Gastroesophageal sphincter (tissue), 4 donors: ENCODE data around the gene PTPN6. TPM values are rescaled to one million over a fixed set of nuclear protein-coding genes. Genes with fewer than 3 reads are reported as not detected.

Experiments used
- ATAC-seq: fragments of 150-250 bp; one replicate; pipeline ENCODE4 v1.9.1; 2016; ENCODE audit warnings: mild to moderate bottlenecking, moderate library complexity
- H3K27ac ChIP-seq, 4 donors: fragments of 200-600 bp; sonication (generic) in 3 of 4; 1 replicate in 3 of 4; 2 replicates in 1 of 4; pipeline ENCODE4 v1.5.1; 2016 to 2019
- H3K27me3 ChIP-seq: fragments of 200-600 bp; sonication (generic); one replicate; pipeline ENCODE4 v1.5.1; 2019
- H3K36me3 ChIP-seq, 2 donors: fragments of 200-600 bp; sonication (generic); one replicate each; pipeline ENCODE4 v1.5.1; 2019; ENCODE audit warnings: control low read depth in 1 of 2
- H3K4me1 ChIP-seq, 3 donors: fragments of 200-600 bp; sonication (generic); 1 replicate in 2 of 3; 2 replicates in 1 of 3; pipeline ENCODE4 v1.5.1; 2016 to 2019; ENCODE audit warnings: control low read depth in 2 of 3
- H3K4me3 ChIP-seq, 2 donors: fragments of 200-600 bp; sonication (generic); one replicate each; pipeline ENCODE4 v1.5.1; 2019; ENCODE audit warnings: mild to moderate bottlenecking in 1 of 2, moderate library complexity in 1 of 2
- H3K9me3 ChIP-seq, 3 donors: fragments of 200-600 bp; sonication (generic); one replicate each; pipeline ENCODE4 v1.5.1; 2017 to 2019; ENCODE audit warnings: control low read depth in 2 of 3
- CTCF ChIP-seq, 4 experiments: fragments of 200-600 bp in 2 of 4; fragments of 450-650 bp in 2 of 4; sonication (generic) in 1 of 4; IDR thresholded peaks; one replicate each; pipeline ENCODE4 v1.5.1; 2017 to 2019; ENCODE audit warnings: antibody characterized with exemption in 4 of 4, mild to moderate bottlenecking in 2 of 4, moderate library complexity in 2 of 4
- EP300 ChIP-seq: sonication (generic); formaldehyde crosslinking; IDR thresholded peaks from one replicate; pipeline ENCODE4 v1.6.1; 2017; ENCODE audit warnings: antibody characterized with exemption, mild to moderate bottlenecking
- POLR2A ChIP-seq, 2 donors: fragments of 450-650 bp; IDR thresholded peaks; one replicate each; pipeline ENCODE4 v1.6.1; 2017; ENCODE audit warnings: antibody characterized with exemption in 2 of 2, mild to moderate bottlenecking in 2 of 2, moderate library complexity in 1 of 2
- POLR2AphosphoS5 ChIP-seq: sonication (generic); formaldehyde crosslinking; IDR thresholded peaks from one replicate; pipeline ENCODE4 v1.6.1; 2017; ENCODE audit warnings: antibody characterized with exemption
- WGBS, 2 donors: methylation state at CpG; one replicate each; pipeline ENCODE4 v1.1.5; 2018; ENCODE audit warnings: low coverage in 1 of 2; 5-methylcytosine and 5-hydroxymethylcytosine counted together
- small RNA-seq, 4 donors: library from RNA; depleted of rRNA; stranded (forward); fragments of <200 nt; gene quantifications; one replicate each; pipeline ENCODE3, GENCODE V24; 2016
- total RNA-seq, 4 donors: library from RNA; depleted of rRNA; stranded (reverse); fragments of >200 nt; gene quantifications; one replicate each; pipeline ENCODE4 v1.1.0, GENCODE V29; 2016

The PTPN6 gene
- total RNA-seq, 4 donors from 2014 or later: 2.6 to 15.9 (median 7.5) TPM

- Histone ChIP-seq H3K27ac (no peak overlapping the region), H3K4me3 (no peak overlapping the region), H3K4me1 (no peaks in the 10 kb centered on the region), H3K9me3 (no peaks in the 10 kb centered on the region), H3K36me3 (peaks cover 0 to 27% of the 10 kb centered on the region in 2 donors), H3K27me3 (no peaks in the 10 kb centered on the region)
- no peak for ATAC-seq
- 84 to 91% methylated on average over 2 to 3 of the region's 3 CpGs for WGBS, 2 donors
- no peak for TF ChIP-seq POLR2AphosphoS5
- no peak for TF ChIP-seq POLR2A (IDR thresholded peaks at IDR 0.05)
- TF ChIP-seq EP300: no peak
Measured at GRCh38 chr12:7006639-7007038, 55.5 kb downstream of the PTPN6 start.

GRCh38 chr12:7008864-7009263 is 57.7 kb downstream of the PTPN6 start:
- H3K36me3 ChIP-seq: peaks cover 0 to 41% of the 10 kb centered on the region in 2 donors
- no peak overlapping the region for H3K27ac ChIP-seq
- no peak for ATAC-seq
- no peaks in the 10 kb centered on the region for H3K27me3 ChIP-seq
- no peaks in the 10 kb centered on the region for H3K4me1 ChIP-seq
- H3K4me3 ChIP-seq: no peak overlapping the region
- WGBS, 2 donors: 82% methylated on average over 2 of the region's 2 CpGs; no CpG with 5 or more reads in 1 of the 2 donors
- TF ChIP-seq POLR2A (IDR thresholded peaks at IDR 0.05): no peak
- no peak for TF ChIP-seq POLR2AphosphoS5
- TF ChIP-seq CTCF (IDR thresholded peaks at IDR 0.05): no peak
- no peak for TF ChIP-seq EP300
- no peaks in the 10 kb centered on the region for H3K9me3 ChIP-seq

GRCh38 chr12:7009512-7009911 is 58.4 kb downstream of the PTPN6 start:
- peaks cover 0 to 43% of the 10 kb centered on the region in 2 donors for H3K36me3 ChIP-seq
- TF ChIP-seq POLR2AphosphoS5 (no peak), EP300 (no peak), POLR2A (IDR thresholded peaks at IDR 0.05) (no peak), CTCF (IDR thresholded peaks at IDR 0.05) (no peak)

More at GRCh38 chr12:7009512-7009911, 58.4 kb downstream of the PTPN6 start:
- no peak for ATAC-seq
- Histone ChIP-seq H3K4me3 (no peak overlapping the region), H3K4me1 (no peaks in the 10 kb centered on the region), H3K27me3 (no peaks in the 10 kb centered on the region), H3K9me3 (no peaks in the 10 kb centered on the region), H3K27ac (no peak overlapping the region)

Small RNA genes lying within 50 kb of the gene (small RNA-seq; reads per million reads assigned to genes)
- 0.12 to 0.55 (median 0.33) reads per million in 4 donors for gene MIR141
- 0 to 1.4 (median 0) reads per million in 4 donors for gene MIR200C
- 0 reads per million in 4 donors for gene RNU7-1
- gene SCARNA12: 0 to 1.6 (median 0.15) reads per million in 4 donors

Other genes starting within 250 kb of the PTPN6 start
- gene COPS7A, start 227.3 kb upstream of the PTPN6 start, total RNA-seq: 10 to 100 TPM; 54.4 to 69.5 (median 55.4) TPM
- 100 to 1,000 TPM; 140 to 290 (median 216) TPM for gene MLF2, start 198.2 kb upstream of the PTPN6 start, total RNA-seq
- 100 to 1,000 TPM; 259 to 516 (median 325) TPM for gene PTMS, start 185.0 kb upstream of the PTPN6 start, total RNA-seq
- 1 to 10 TPM in 3 of 4 donors, under 1 TPM in 1; 0.30 to 3.0 (median 1.9) TPM for gene LAG3, start 178.8 kb upstream of the PTPN6 start, total RNA-seq
- gene CD4, start 161.8 kb upstream of the PTPN6 start, total RNA-seq: 10 to 100 TPM in 2 of 4 donors, 1 to 10 TPM in 2; 2.6 to 15.2 (median 9.1) TPM
- gene GPR162, start 129.5 kb upstream of the PTPN6 start, total RNA-seq: 1 to 10 TPM; 3.7 to 9.7 (median 3.9) TPM
- 10 to 100 TPM; 17.3 to 28.3 (median 23.0) TPM for gene P3H3, start 122.9 kb upstream of the PTPN6 start, total RNA-seq
- 1 to 10 TPM in 3 of 4 donors, under 1 TPM in 1; 0.45 to 1.8 (median 1.3) TPM for gene GNB3, start 110.4 kb upstream of the PTPN6 start, total RNA-seq
- 1 to 10 TPM; 1.1 to 5.9 (median 1.4) TPM for gene CDCA3, start 100.1 kb upstream of the PTPN6 start, total RNA-seq
- gene USP5, start 99.2 kb upstream of the PTPN6 start, total RNA-seq: 10 to 100 TPM; 43.4 to 70.9 (median 65.0) TPM
- 100 to 1,000 TPM; 324 to 473 (median 392) TPM for gene TPI1, start 83.8 kb upstream of the PTPN6 start, total RNA-seq
- gene SPSB2, start 78.1 kb upstream of the PTPN6 start, total RNA-seq: 10 to 100 TPM in 1 of 4 donors, 1 to 10 TPM in 3; 7.4 to 10.7 (median 8.1) TPM
- gene LRRC23, start 46.5 kb upstream of the PTPN6 start, total RNA-seq: 10 to 100 TPM in 3 of 4 donors, 1 to 10 TPM in 1; 8.8 to 16.6 (median 13.6) TPM
- 10 to 100 TPM; 31.2 to 68.2 (median 43.5) TPM for gene ENO2, start 36.8 kb upstream of the PTPN6 start, total RNA-seq
- gene ATN1, start 23.4 kb upstream of the PTPN6 start, total RNA-seq: 100 to 1,000 TPM in 2 of 4 donors, 10 to 100 TPM in 2; 49.0 to 136 (median 95.2) TPM
- gene RNU7-1, start 7.5 kb upstream of the PTPN6 start, total RNA-seq: not detected
- gene C12orf57, start 7.3 kb upstream of the PTPN6 start, total RNA-seq: 100 to 1,000 TPM; 172 to 521 (median 367) TPM
- 100 to 1,000 TPM; 170 to 215 (median 187) TPM for gene PHB2, start 19.3 kb downstream of the PTPN6 start, total RNA-seq
- 10 to 100 TPM; 17.0 to 27.3 (median 20.1) TPM for gene EMG1, start 19.6 kb downstream of the PTPN6 start, total RNA-seq
- 10 to 100 TPM; 23.7 to 33.7 (median 26.6) TPM for gene LPCAT3, start 67.1 kb downstream of the PTPN6 start, total RNA-seq
- 100 to 1,000 TPM; 391 to 853 (median 638) TPM for gene C1S, start 109.4 kb downstream of the PTPN6 start, total RNA-seq
- 100 to 1,000 TPM; 330 to 846 (median 620) TPM for gene C1R, start 141.1 kb downstream of the PTPN6 start, total RNA-seq
- gene C1RL, start 157.9 kb downstream of the PTPN6 start, total RNA-seq: 100 to 1,000 TPM in 2 of 4 donors, 10 to 100 TPM in 2; 85.9 to 181 (median 103) TPM
- gene RBP5, start 177.5 kb downstream of the PTPN6 start, total RNA-seq: 1 to 10 TPM in 1 of 4 donors, under 1 TPM in 1, not detected in 2; 0.58 to 1.1 TPM
- 10 to 100 TPM; 13.9 to 34.3 (median 17.4) TPM for gene CLSTN3, start 179.0 kb downstream of the PTPN6 start, total RNA-seq
- 10 to 100 TPM; 36.8 to 53.2 (median 47.4) TPM for gene PEX5, start 238.3 kb downstream of the PTPN6 start, total RNA-seq